Measurements from ENCODE around the gene PTGFRN. TPM values are rescaled to one million over a fixed set of nuclear protein-coding genes. Genes with fewer than 3 reads are reported as not detected.

PTGFRN gene
- polyA plus RNA-seq, 1 donor from 2014 or later: 20.1 TPM

- Histone ChIP-seq H3K4me2 (ENCODE audit: low read length) (no peak overlapping the region), H3F3A (ENCODE audit: insufficient read depth, low read length, poor library complexity, severe bottlenecking) (no peaks in the 10 kb centered on the region), H3K9me3 (ENCODE audit: low read length) (no peaks in the 10 kb centered on the region), H3K4me3 (ENCODE audit: low read length) (no peak overlapping the region), H2AFZ (ENCODE audit: low read depth, low read length) (no peak overlapping the region), H3K36me3 (ENCODE audit: insufficient read depth, low read length) (peaks cover 17% of the 10 kb centered on the region), H4K20me1 (ENCODE audit: insufficient read depth) (no peaks in the 10 kb centered on the region), H3K27ac (ENCODE audit: low read length) (no peak overlapping the region), H3K27me3 (ENCODE audit: insufficient read depth, low read depth, low read length) (no peaks in the 10 kb centered on the region), H3K9me2 (ENCODE audit: insufficient read depth, low read length) (no peaks in the 10 kb centered on the region), H3K79me2 (replicated peaks; ENCODE audit: insufficient read depth, low read length) (no peaks in the 10 kb centered on the region), H3K9ac (ENCODE audit: low read length) (no peak overlapping the region)
- TF ChIP-seq SMC3 (conservative IDR thresholded peaks at IDR 0.05; ENCODE audit: poor library complexity) (no peak), RAD21 (conservative IDR thresholded peaks at IDR 0.05) (no peak), POLR2AphosphoS5 (IDR thresholded peaks at IDR 0.05) (no peak), REST (IDR thresholded peaks at IDR 0.05; ENCODE audit: borderline replicate concordance) (no peak), TAF1 (IDR thresholded peaks at IDR 0.05; ENCODE audit: low read depth) (no peak), EZH2 (IDR thresholded peaks at IDR 0.05; ENCODE audit: borderline replicate concordance, insufficient read depth, low read length, poor library complexity, severe bottlenecking) (no peak)
Measured at GRCh38 chr1:116994411-116994810, 84.7 kb downstream of the PTGFRN start.

- Histone ChIP-seq H3K9ac (ENCODE audit: low read length) (no peak overlapping the region), H3K4me3 (ENCODE audit: low read length) (no peak overlapping the region)
Measured at GRCh38 chr1:116997066-116997465, 87.3 kb downstream of the PTGFRN start.

More at GRCh38 chr1:116997066-116997465, 87.3 kb downstream of the PTGFRN start:
- H3K79me2 ChIP-seq (replicated peaks; ENCODE audit: insufficient read depth, low read length): no peaks in the 10 kb centered on the region
- no peak overlapping the region for H3K4me2 ChIP-seq (ENCODE audit: low read length)
- TF ChIP-seq REST (IDR thresholded peaks at IDR 0.05; ENCODE audit: borderline replicate concordance) (no peak), EZH2 (IDR thresholded peaks at IDR 0.05; ENCODE audit: borderline replicate concordance, insufficient read depth, low read length, poor library complexity, severe bottlenecking) (no peak)
- H4K20me1 ChIP-seq (ENCODE audit: insufficient read depth): no peaks in the 10 kb centered on the region
- no peaks in the 10 kb centered on the region for H3K27me3 ChIP-seq (ENCODE audit: insufficient read depth, low read depth, low read length)
- H3K9me2 ChIP-seq (ENCODE audit: insufficient read depth, low read length): no peaks in the 10 kb centered on the region
- H2AFZ ChIP-seq (ENCODE audit: low read depth, low read length): no peak overlapping the region
- H3K27ac ChIP-seq (ENCODE audit: low read length): no peak overlapping the region
- H3K9me3 ChIP-seq (ENCODE audit: low read length): no peaks in the 10 kb centered on the region
- peaks cover 6% of the 10 kb centered on the region for H3K36me3 ChIP-seq (ENCODE audit: insufficient read depth, low read length)
- H3F3A ChIP-seq (ENCODE audit: insufficient read depth, low read length, poor library complexity, severe bottlenecking): no peaks in the 10 kb centered on the region
